ENCODE results near the gene CHI3L1. TPM values are rescaled to one million over a fixed set of nuclear protein-coding genes. Genes with fewer than 3 reads are reported as not detected.

CHI3L1 gene
- total RNA-seq, 1 donor from 2014 or later = 0.20 TPM

- peaks cover 8% of the 10 kb centered on the region for H3K36me3 Mint-ChIP-seq (ENCODE audit: low read depth, unreplicated experiment)
- Histone ChIP-seq H3K9me3 (ENCODE audit: insufficient read depth, low read depth, low read length) (no peaks in the 10 kb centered on the region), H3K27ac (ENCODE audit: low read depth, low read length) (no peak overlapping the region), H3K4me1 (ENCODE audit: insufficient read depth, low read length) (peaks cover 7% of the 10 kb centered on the region), H3K79me2 (ENCODE audit: insufficient read depth, low read length) (no peaks in the 10 kb centered on the region), H2AFZ (ENCODE audit: low read depth, low read length) (no peak overlapping the region), H3K4me3 (ENCODE audit: insufficient read depth, low read depth, low read length) (no peak overlapping the region), H3K27me3 (ENCODE audit: insufficient read depth, low read length) (no peaks in the 10 kb centered on the region), H3K36me3 (ENCODE audit: insufficient read depth, low read length) (no peaks in the 10 kb centered on the region), H3K4me2 (ENCODE audit: low read length) (no peak overlapping the region), H4K20me1 (ENCODE audit: insufficient read depth, low read length) (no peaks in the 10 kb centered on the region), H3K9ac (ENCODE audit: low read length) (no peak overlapping the region)
- H3K27ac Mint-ChIP-seq (ENCODE audit: unreplicated experiment) = no peak overlapping the region
- TF ChIP-seq EZH2 (IDR thresholded peaks at IDR 0.05; ENCODE audit: insufficient read depth, low read length) (no peak), CTCF (IDR thresholded peaks at IDR 0.05; ENCODE audit: insufficient read depth, low read depth, low read length) (no peak)
- H3K4me1 Mint-ChIP-seq (ENCODE audit: low read depth, unreplicated experiment) = peaks cover 9% of the 10 kb centered on the region
- DNase-seq (ENCODE audit: low read depth) (no peak), FAIRE-seq (no peak)
- no peak overlapping the region for H3K4me3 Mint-ChIP-seq (ENCODE audit: unreplicated experiment)
- H3K27me3 Mint-ChIP-seq (ENCODE audit: low read depth, unreplicated experiment) = peaks cover 5% of the 10 kb centered on the region
- H3K9me3 Mint-ChIP-seq (ENCODE audit: unreplicated experiment) = peaks cover 2% of the 10 kb centered on the region
These were observed 45.6 kb downstream of the CHI3L1 start for GRCh38 chr1:203140743-203141520.

- peaks cover 7% of the 10 kb centered on the region for H3K4me1 Mint-ChIP-seq (ENCODE audit: low read depth, unreplicated experiment)
- no peak overlapping the region for H3K4me3 ChIP-seq (ENCODE audit: insufficient read depth, low read depth, low read length)
- H3K36me3 Mint-ChIP-seq (ENCODE audit: low read depth, unreplicated experiment) = peaks cover 8% of the 10 kb centered on the region
- DNase-seq (ENCODE audit: low read depth) (no peak), FAIRE-seq (no peak)
- no peak overlapping the region for H3K4me2 ChIP-seq (ENCODE audit: low read length)
- TF ChIP-seq CTCF (IDR thresholded peaks at IDR 0.05; ENCODE audit: insufficient read depth, low read depth, low read length) = no peak
- no peak for TF ChIP-seq EZH2 (IDR thresholded peaks at IDR 0.05; ENCODE audit: insufficient read depth, low read length)
- no peak overlapping the region for H3K9ac ChIP-seq (ENCODE audit: low read length)
- no peaks in the 10 kb centered on the region for H3K27me3 ChIP-seq (ENCODE audit: insufficient read depth, low read length)
- H3K27ac Mint-ChIP-seq (ENCODE audit: unreplicated experiment) = no peak overlapping the region
- no peaks in the 10 kb centered on the region for H3K79me2 ChIP-seq (ENCODE audit: insufficient read depth, low read length)
- H3K9me3 ChIP-seq (ENCODE audit: insufficient read depth, low read depth, low read length) = no peaks in the 10 kb centered on the region
- H2AFZ ChIP-seq (ENCODE audit: low read depth, low read length) = no peak overlapping the region
- peaks cover 7% of the 10 kb centered on the region for H3K4me1 ChIP-seq (ENCODE audit: insufficient read depth, low read length)
- no peak overlapping the region for H3K4me3 Mint-ChIP-seq (ENCODE audit: unreplicated experiment)
- H3K27me3 Mint-ChIP-seq (ENCODE audit: low read depth, unreplicated experiment) = peaks cover 6% of the 10 kb centered on the region
- H3K27ac ChIP-seq (ENCODE audit: low read depth, low read length) = no peak overlapping the region
- peaks cover 2% of the 10 kb centered on the region for H3K9me3 Mint-ChIP-seq (ENCODE audit: unreplicated experiment)
- H4K20me1 ChIP-seq (ENCODE audit: insufficient read depth, low read length) = no peaks in the 10 kb centered on the region
- H3K36me3 ChIP-seq (ENCODE audit: insufficient read depth, low read length) = no peaks in the 10 kb centered on the region
These were observed 46.5 kb downstream of the CHI3L1 start for GRCh38 chr1:203139976-203140475.

- peaks cover 11% of the 10 kb centered on the region for H3K4me1 Mint-ChIP-seq (ENCODE audit: low read depth, unreplicated experiment)
- Histone ChIP-seq H2AFZ (ENCODE audit: low read depth, low read length) (no peak overlapping the region), H4K20me1 (ENCODE audit: insufficient read depth, low read length) (no peaks in the 10 kb centered on the region), H3K27me3 (ENCODE audit: insufficient read depth, low read length) (no peaks in the 10 kb centered on the region), H3K79me2 (ENCODE audit: insufficient read depth, low read length) (no peaks in the 10 kb centered on the region), H3K9me3 (ENCODE audit: insufficient read depth, low read depth, low read length) (no peaks in the 10 kb centered on the region), H3K36me3 (ENCODE audit: insufficient read depth, low read length) (no peaks in the 10 kb centered on the region), H3K4me1 (ENCODE audit: insufficient read depth, low read length) (no peaks in the 10 kb centered on the region), H3K27ac (ENCODE audit: low read depth, low read length) (no peak overlapping the region), H3K9ac (ENCODE audit: low read length) (no peak overlapping the region), H3K4me3 (ENCODE audit: insufficient read depth, low read depth, low read length) (no peak overlapping the region), H3K4me2 (ENCODE audit: low read length) (no peak overlapping the region)
- TF ChIP-seq CTCF (IDR thresholded peaks at IDR 0.05; ENCODE audit: insufficient read depth, low read depth, low read length) = no peak
- no peak for TF ChIP-seq EZH2 (IDR thresholded peaks at IDR 0.05; ENCODE audit: insufficient read depth, low read length)
- H3K36me3 Mint-ChIP-seq (ENCODE audit: low read depth, unreplicated experiment) = peaks cover 6% of the 10 kb centered on the region
- H3K27me3 Mint-ChIP-seq (ENCODE audit: low read depth, unreplicated experiment) = peaks cover 6% of the 10 kb centered on the region
- no peak for DNase-seq (ENCODE audit: low read depth)
- H3K27ac Mint-ChIP-seq (ENCODE audit: unreplicated experiment) = no peak overlapping the region
- H3K9me3 Mint-ChIP-seq (ENCODE audit: unreplicated experiment) = peaks cover 2% of the 10 kb centered on the region
- no peak overlapping the region for H3K4me3 Mint-ChIP-seq (ENCODE audit: unreplicated experiment)
- no peak for FAIRE-seq
These were observed 48.4 kb downstream of the CHI3L1 start for GRCh38 chr1:203138066-203138465.
